NB4 (cell line): ENCODE data around the gene MYO16.

ENCODE experiments used
- CTCF ChIP-seq: IDR thresholded peaks from one replicate; pipeline ENCODE4 v1.5.1; 2012; ENCODE audit warnings: low read depth, low read length
- MYC ChIP-seq: IDR thresholded peaks from 2 replicates; pipeline ENCODE4 v1.6.1; 2011; ENCODE audit warnings: low read depth, low read length

GRCh38 chr13:108674346-108674745 lies 44.9 kb downstream of the MYO16 start:
- no peak for TF ChIP-seq MYC
- no peak for TF ChIP-seq CTCF
